Endodermal cell (in vitro differentiated cells): ENCODE data around the gene PTTG1IP. TPM values are rescaled to one million over a fixed set of nuclear protein-coding genes. Genes with fewer than 3 reads are reported as not detected.

Experiments used
- DNase-seq: peaks from one replicate; pipeline ENCODE4 v3.0.0-alpha.2; 2017
- H3K27ac ChIP-seq: 2 replicates; pipeline ENCODE4 v1.5.1; 2013; ENCODE audit warnings: mild to moderate bottlenecking, low read depth, low read length, moderate library complexity
- H3K27me3 ChIP-seq: 2 replicates; pipeline ENCODE4 v1.6.1; 2013; ENCODE audit warnings: mild to moderate bottlenecking, low read length, moderate library complexity; ENCODE audit not compliant: insufficient read depth, control insufficient read depth, poor library complexity, severe bottlenecking
- H3K36me3 ChIP-seq: 2 replicates; pipeline ENCODE4 v1.7.0; 2013; ENCODE audit warnings: mild to moderate bottlenecking, low read length, moderate library complexity; ENCODE audit not compliant: control insufficient read depth, insufficient read depth
- H3K4me1 ChIP-seq: one replicate; pipeline ENCODE4 v1.7.0; 2013; ENCODE audit warnings: low read length; ENCODE audit not compliant: control insufficient read depth, insufficient read depth
- H3K4me3 ChIP-seq: 2 replicates; pipeline ENCODE4 v1.5.1; 2013; ENCODE audit warnings: mild to moderate bottlenecking, low read length, moderate library complexity
- H3K9ac ChIP-seq: 2 replicates; pipeline ENCODE4 v1.6.1; 2013; ENCODE audit warnings: mild to moderate bottlenecking, low read length, moderate library complexity; ENCODE audit not compliant: poor library complexity, severe bottlenecking; ENCODE audit errors: extremely low read depth
- H3K9me3 ChIP-seq: 2 replicates; pipeline ENCODE4 v1.6.1; 2013; ENCODE audit warnings: mild to moderate bottlenecking, low read length, moderate library complexity; ENCODE audit not compliant: control insufficient read depth
- H3K27ac Mint-ChIP-seq: 2 replicates; pipeline ENCODE4 v1.8.0; 2020; ENCODE audit warnings: mixed read lengths
- H3K27me3 Mint-ChIP-seq: 2 replicates; pipeline ENCODE4 v1.8.0; 2021; ENCODE audit warnings: mild to moderate bottlenecking, mixed read lengths; ENCODE audit not compliant: insufficient read depth
- H3K36me3 Mint-ChIP-seq: 2 replicates; pipeline ENCODE4 v1.8.0; 2020; ENCODE audit warnings: low read depth, mixed read lengths
- H3K4me1 Mint-ChIP-seq: 2 replicates; pipeline ENCODE4 v1.8.0; 2020; ENCODE audit warnings: mixed read lengths
- H3K4me3 Mint-ChIP-seq: 2 replicates; pipeline ENCODE4 v1.8.0; 2020; ENCODE audit warnings: mild to moderate bottlenecking, moderate library complexity, mixed read lengths
- H3K9me3 Mint-ChIP-seq: 2 replicates; pipeline ENCODE4 v1.8.0; 2020; ENCODE audit warnings: mild to moderate bottlenecking, mixed read lengths
- WGBS, 2 experiments: methylation state at CpG; one replicate each; pipeline versions ENCODE4 v1.1.5 to v1.1.7; 2013; ENCODE audit warnings: missing lambda C conversion rate in 2 of 2, mixed read lengths in 1 of 2; ENCODE audit not compliant: insufficient coverage in 1 of 2, insufficient read length in 1 of 2; 5-methylcytosine and 5-hydroxymethylcytosine counted together
- total RNA-seq, 2 donors: library from RNA; stranded (reverse); fragmentation: NEBNext Ultra II Directional in 1 of 2; extraction: Animal tissue kit (Norgen Biotek cat#: 25700) in 1 of 2; gene quantifications; 2 replicates in 1 of 2; 3 replicates in 1 of 2; pipeline ENCODE4 v1.2.1, GENCODE V29; 2021
- TF ChIP-seq, protein P1 (sequence below): fragments of 200-600 bp; sonication (generic); conservative IDR thresholded peaks from 2 replicates; pipeline ENCODE4 v1.5.0; 2021; ENCODE audit warnings: antibody characterized with exemption, mild to moderate bottlenecking

Gene PTTG1IP
- total RNA-seq, 2 donors from 2014 or later: 155 to 168 TPM

DNA sequence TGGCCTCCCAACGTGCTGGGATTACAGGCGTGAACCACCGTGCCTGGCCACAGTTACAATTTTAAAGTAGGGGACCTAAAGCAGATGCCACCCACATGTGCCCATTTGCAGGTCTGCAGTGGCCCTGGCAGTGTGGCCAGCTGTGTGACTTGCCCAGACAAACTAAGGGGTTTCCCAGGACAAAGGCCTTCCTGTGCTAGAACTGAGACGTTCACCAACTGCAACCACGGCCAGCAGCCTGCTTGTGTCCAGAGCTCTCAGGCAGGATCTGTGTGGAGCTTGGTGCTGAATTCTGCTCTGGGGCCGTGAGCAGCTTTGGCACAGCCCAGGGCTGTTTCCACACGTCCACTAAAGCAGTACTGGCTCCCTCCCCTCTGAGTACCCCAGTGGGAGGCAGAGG is 10.6 kb upstream of the PTTG1IP start:
- no peak overlapping the region for H3K27ac ChIP-seq
- no peak overlapping the region for H3K27ac Mint-ChIP-seq
- WGBS, 2 experiments: 89 to 92% methylated on average over 5 to 6 of the region's 7 CpGs
- H3K4me3 ChIP-seq: no peak overlapping the region
- no peaks in the 10 kb centered on the region for H3K27me3 ChIP-seq
- TF ChIP-seq, protein P1, sequence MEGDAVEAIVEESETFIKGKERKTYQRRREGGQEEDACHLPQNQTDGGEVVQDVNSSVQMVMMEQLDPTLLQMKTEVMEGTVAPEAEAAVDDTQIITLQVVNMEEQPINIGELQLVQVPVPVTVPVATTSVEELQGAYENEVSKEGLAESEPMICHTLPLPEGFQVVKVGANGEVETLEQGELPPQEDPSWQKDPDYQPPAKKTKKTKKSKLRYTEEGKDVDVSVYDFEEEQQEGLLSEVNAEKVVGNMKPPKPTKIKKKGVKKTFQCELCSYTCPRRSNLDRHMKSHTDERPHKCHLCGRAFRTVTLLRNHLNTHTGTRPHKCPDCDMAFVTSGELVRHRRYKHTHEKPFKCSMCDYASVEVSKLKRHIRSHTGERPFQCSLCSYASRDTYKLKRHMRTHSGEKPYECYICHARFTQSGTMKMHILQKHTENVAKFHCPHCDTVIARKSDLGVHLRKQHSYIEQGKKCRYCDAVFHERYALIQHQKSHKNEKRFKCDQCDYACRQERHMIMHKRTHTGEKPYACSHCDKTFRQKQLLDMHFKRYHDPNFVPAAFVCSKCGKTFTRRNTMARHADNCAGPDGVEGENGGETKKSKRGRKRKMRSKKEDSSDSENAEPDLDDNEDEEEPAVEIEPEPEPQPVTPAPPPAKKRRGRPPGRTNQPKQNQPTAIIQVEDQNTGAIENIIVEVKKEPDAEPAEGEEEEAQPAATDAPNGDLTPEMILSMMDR: no peak
- no peak overlapping the region for H3K9ac ChIP-seq
- no peaks in the 10 kb centered on the region for H3K27me3 Mint-ChIP-seq
- no peaks in the 10 kb centered on the region for H3K4me1 Mint-ChIP-seq
- no peak overlapping the region for H3K4me3 Mint-ChIP-seq
- H3K9me3 Mint-ChIP-seq: no peaks in the 10 kb centered on the region
- H3K36me3 ChIP-seq: no peaks in the 10 kb centered on the region
- no peaks in the 10 kb centered on the region for H3K9me3 ChIP-seq
- DNase-seq: no peak
- no peaks in the 10 kb centered on the region for H3K4me1 ChIP-seq
- H3K36me3 Mint-ChIP-seq: no peaks in the 10 kb centered on the region

DNA sequence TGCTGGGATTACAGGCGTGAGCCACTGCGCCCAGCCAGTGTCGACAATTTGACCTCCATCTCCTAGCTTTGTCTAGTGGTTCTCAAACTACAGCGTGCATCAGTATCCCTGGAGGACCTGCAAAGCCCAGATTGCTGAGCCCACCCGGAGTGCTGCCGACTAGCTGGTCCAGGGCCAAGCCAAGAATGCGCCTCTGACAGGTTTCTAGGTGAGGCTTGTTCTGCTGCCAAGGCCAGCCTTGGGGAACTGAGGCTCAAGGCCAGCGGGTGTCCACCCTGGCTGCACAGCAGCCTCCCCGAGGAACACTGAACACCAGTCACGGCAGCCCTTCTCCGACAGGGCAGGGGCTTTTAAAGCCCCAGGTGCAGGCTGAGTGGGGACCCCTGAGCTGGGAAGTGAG is 9.8 kb upstream of the PTTG1IP start:
- no peak overlapping the region for H3K9ac ChIP-seq
- Mint-ChIP-seq H3K36me3 (no peaks in the 10 kb centered on the region), H3K4me3 (no peak overlapping the region), H3K27ac (no peak overlapping the region), H3K9me3 (no peaks in the 10 kb centered on the region), H3K27me3 (no peaks in the 10 kb centered on the region), H3K4me1 (no peaks in the 10 kb centered on the region)
- no peaks in the 10 kb centered on the region for H3K27me3 ChIP-seq
- H3K4me1 ChIP-seq: no peaks in the 10 kb centered on the region
- TF ChIP-seq, protein P1: no peak
- DNase-seq: no peak
- no peak overlapping the region for H3K27ac ChIP-seq
- WGBS, 2 experiments: 94 to 95% methylated on average over 9 to 11 of the region's 11 CpGs
- H3K4me3 ChIP-seq: no peak overlapping the region
- no peaks in the 10 kb centered on the region for H3K36me3 ChIP-seq
- H3K9me3 ChIP-seq: no peaks in the 10 kb centered on the region

- no peaks in the 10 kb centered on the region for H3K4me1 Mint-ChIP-seq
- Histone ChIP-seq H3K27ac (no peak overlapping the region), H3K4me1 (no peaks in the 10 kb centered on the region), H3K4me3 (no peak overlapping the region), H3K9me3 (no peaks in the 10 kb centered on the region), H3K27me3 (peaks cover 2% of the 10 kb centered on the region), H3K9ac (no peak overlapping the region), H3K36me3 (no peaks in the 10 kb centered on the region)
- no peak overlapping the region for H3K4me3 Mint-ChIP-seq
- no peak for DNase-seq
- TF ChIP-seq, protein P1: no peak
- peaks cover 7% of the 10 kb centered on the region for H3K27me3 Mint-ChIP-seq
- H3K9me3 Mint-ChIP-seq: no peaks in the 10 kb centered on the region
- 89 to 91% methylated on average over 5 to 6 of the region's 6 CpGs for WGBS, 2 experiments
- no peak overlapping the region for H3K27ac Mint-ChIP-seq
- H3K36me3 Mint-ChIP-seq: no peaks in the 10 kb centered on the region
Measured at GRCh38 chr21:44881198-44881872, 7.8 kb upstream of the PTTG1IP start.
